Measurements from ENCODE around the gene ATP9B.

Gene ATP9B

DNA sequence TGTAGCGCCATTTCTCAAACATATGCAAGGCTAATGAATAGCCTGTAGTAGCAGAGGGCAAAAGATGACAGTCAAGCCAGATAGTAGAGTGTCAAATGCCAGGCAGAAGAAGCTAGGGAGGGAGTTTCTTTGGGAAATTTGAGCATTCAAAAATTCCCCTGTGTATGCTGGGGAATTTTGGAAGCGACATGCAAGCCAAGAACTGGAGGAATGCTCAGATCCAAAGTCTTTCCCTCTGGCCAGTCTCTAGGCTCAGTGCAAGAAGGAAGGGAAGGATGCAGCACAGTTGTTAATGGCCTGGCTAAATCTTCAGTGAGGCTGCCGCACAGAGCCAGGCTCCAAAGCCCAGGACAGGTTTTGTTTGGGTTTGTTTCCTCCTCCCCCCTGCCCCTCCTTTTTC is 59.9 kb downstream of the ATP9B start:
- TF ChIP-seq, protein P1, sequence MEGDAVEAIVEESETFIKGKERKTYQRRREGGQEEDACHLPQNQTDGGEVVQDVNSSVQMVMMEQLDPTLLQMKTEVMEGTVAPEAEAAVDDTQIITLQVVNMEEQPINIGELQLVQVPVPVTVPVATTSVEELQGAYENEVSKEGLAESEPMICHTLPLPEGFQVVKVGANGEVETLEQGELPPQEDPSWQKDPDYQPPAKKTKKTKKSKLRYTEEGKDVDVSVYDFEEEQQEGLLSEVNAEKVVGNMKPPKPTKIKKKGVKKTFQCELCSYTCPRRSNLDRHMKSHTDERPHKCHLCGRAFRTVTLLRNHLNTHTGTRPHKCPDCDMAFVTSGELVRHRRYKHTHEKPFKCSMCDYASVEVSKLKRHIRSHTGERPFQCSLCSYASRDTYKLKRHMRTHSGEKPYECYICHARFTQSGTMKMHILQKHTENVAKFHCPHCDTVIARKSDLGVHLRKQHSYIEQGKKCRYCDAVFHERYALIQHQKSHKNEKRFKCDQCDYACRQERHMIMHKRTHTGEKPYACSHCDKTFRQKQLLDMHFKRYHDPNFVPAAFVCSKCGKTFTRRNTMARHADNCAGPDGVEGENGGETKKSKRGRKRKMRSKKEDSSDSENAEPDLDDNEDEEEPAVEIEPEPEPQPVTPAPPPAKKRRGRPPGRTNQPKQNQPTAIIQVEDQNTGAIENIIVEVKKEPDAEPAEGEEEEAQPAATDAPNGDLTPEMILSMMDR (IDR thresholded peaks at IDR 0.05) = no peak
- TF ChIP-seq ZFX (IDR thresholded peaks at IDR 0.05; ENCODE audit: borderline replicate concordance) = no peak
- H3K27ac ChIP-seq = no peak overlapping the region

DNA sequence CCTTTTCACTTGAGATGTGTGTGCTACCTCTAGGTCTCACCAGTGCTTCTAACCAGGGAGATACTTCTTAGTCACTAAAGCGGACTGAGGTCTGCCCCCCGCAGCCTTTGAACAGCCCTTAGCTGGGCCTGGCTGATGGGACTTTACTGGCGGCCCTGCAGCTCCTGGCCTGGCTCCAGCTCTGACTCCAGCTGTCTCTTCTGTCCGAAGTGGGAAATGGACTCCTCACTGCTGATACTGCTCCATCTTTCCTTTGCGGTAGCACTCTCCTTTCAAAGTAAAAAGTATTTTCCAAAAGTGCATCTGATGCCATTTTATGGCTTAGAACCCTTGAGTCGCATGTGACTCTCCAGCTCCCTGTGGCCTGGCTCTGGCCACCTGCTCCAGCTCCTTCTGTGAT is 64.5 kb downstream of the ATP9B start:
- TF ChIP-seq, protein P1 (IDR thresholded peaks at IDR 0.05) = no peak
- TF ChIP-seq ZFX (IDR thresholded peaks at IDR 0.05; ENCODE audit: borderline replicate concordance) = no peak
- H3K27ac ChIP-seq = no peak overlapping the region

DNA sequence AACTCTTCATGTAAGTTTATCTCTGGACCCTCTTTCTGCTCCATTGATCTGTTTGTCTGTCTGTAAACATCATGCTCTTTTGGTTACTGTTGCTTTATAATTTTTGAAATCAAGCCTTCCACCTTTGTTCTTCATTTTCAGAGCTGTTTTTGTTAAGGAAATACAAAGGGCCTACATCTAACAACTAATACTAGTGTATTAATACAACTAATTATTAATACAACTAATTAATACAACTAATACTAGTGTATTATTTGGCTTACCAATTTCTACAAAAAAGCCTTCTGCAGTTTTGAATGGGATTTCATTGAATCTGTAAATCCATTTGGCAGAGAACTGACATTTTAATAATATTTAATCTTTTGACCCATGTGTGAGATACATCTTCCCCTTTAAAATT is 66.7 kb downstream of the ATP9B start:
- no peak overlapping the region for H3K27ac ChIP-seq

DNA sequence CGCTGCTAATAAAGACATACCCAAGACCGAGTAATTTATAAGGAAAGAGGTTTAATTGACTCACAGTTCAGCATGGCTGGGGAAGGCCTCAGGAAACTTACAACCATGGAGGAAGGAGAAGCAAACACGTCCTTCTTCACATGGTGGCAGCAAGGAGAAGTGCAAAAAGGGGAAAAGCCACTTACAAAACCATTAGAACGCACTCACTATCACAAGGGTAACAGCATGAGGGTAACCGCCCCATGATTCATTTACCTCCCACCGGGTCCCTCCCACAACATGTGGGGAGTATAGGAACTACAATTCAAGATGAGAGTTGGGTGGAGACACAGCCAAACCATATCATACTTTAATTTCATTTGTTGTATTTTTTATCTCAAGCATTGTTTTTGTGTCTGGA is 67.5 kb downstream of the ATP9B start:
- no peak overlapping the region for H3K27ac ChIP-seq
- no peak for TF ChIP-seq ZFX (IDR thresholded peaks at IDR 0.05; ENCODE audit: borderline replicate concordance)
- TF ChIP-seq, protein P1 (IDR thresholded peaks at IDR 0.05) = no peak

More for the DNA sequence above, 66.7 kb downstream of the ATP9B start:
- no peak for TF ChIP-seq ZFX (IDR thresholded peaks at IDR 0.05; ENCODE audit: borderline replicate concordance)
- TF ChIP-seq, protein P1 (IDR thresholded peaks at IDR 0.05) = no peak

DNA sequence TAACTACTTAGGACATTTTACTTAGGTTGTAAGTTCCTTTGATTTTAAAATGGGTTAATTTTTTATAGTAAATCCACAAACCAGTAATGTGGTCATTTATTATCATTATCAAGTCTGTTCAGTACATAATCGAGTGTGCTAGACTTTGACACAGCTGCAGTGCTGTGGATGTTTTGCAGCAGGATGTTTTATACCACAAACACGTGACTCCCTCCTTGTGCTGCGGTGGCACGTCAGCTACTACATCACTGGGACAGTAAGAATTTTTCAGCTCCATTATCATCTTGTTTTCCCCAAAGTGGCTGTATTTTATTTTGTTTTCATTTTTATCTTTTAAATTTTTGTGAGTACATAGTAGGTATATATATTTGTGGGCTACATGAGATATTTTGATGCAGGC is 70.0 kb downstream of the ATP9B start:
- H3K27ac ChIP-seq = no peak overlapping the region
- no peak for TF ChIP-seq ZFX (IDR thresholded peaks at IDR 0.05; ENCODE audit: borderline replicate concordance)
- TF ChIP-seq, protein P1 (IDR thresholded peaks at IDR 0.05) = no peak

DNA sequence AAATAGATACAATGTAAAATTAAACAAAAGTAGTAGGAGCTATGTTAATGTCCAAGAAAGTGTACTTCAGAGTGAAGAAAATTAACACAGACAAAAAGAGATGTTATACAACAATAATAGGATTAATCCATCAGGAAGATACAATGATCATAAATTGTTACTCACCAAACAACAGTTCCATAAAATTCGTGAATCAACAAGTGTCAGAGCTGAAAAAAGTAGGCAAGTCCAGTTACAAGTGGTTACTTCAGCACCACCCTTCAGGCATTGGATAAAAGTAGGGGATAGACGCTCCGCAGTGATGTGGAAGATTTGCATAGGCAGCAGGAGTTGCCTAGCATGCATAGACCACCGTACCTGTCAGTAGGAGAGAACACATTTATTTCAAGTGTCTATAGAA is 77.8 kb downstream of the ATP9B start:
- no peak overlapping the region for H3K27ac ChIP-seq
- TF ChIP-seq ZFX (IDR thresholded peaks at IDR 0.05; ENCODE audit: borderline replicate concordance) = no peak
- TF ChIP-seq, protein P1 (IDR thresholded peaks at IDR 0.05) = no peak

DNA sequence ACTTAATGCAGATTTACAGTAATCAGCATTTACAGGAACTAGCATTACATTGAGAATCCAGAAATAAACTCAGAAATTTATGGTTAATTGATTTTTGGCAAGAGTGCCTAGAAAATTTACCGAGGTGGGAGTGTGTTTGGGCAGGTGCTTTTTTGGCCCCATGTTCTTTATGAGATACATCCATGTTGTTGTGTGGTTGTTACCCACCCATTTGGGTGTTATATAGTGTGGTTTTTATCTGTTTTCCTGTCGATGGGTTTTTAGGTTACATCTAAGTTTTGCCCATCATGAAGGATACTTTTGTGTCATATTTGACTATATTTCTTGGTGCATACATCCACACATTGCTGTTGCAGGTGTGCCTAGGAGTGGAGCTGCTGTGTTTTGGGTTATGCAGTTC is 82.0 kb downstream of the ATP9B start:
- TF ChIP-seq, protein P1 (IDR thresholded peaks at IDR 0.05) = no peak
- TF ChIP-seq ZFX (IDR thresholded peaks at IDR 0.05; ENCODE audit: borderline replicate concordance) = no peak
- H3K27ac ChIP-seq = no peak overlapping the region
